Lower lobe of right lung (tissue), 2 donors: Measurements from ENCODE around the gene DYSF. TPM values are rescaled to one million over a fixed set of nuclear protein-coding genes. Genes with fewer than 3 reads are reported as not detected.

Source experiments
- ATAC-seq, 2 donors: fragments of 200-7000 bp; cut with Tn5 transposase; one replicate each; pipeline ENCODE4 v1.9.1; 2020 to 2022; ENCODE audit warnings: mild to moderate bottlenecking in 2 of 2, moderate library complexity in 2 of 2
- DNase-seq: peaks from one replicate; pipeline ENCODE4 v3.0.0-alpha.2; 2020
- H3K27ac ChIP-seq: fragments of 200-600 bp; one replicate; pipeline ENCODE4 v1.8.0; 2022
- H3K27me3 ChIP-seq: fragments of 200-600 bp; one replicate; pipeline ENCODE4 v1.8.0; 2022; ENCODE audit warnings: low read depth
- H3K36me3 ChIP-seq: fragments of 200-600 bp; one replicate; pipeline ENCODE4 v1.8.0; 2022; ENCODE audit warnings: mild to moderate bottlenecking
- H3K4me1 ChIP-seq: fragments of 200-600 bp; one replicate; pipeline ENCODE4 v1.8.0; 2022
- H3K4me3 ChIP-seq: fragments of 200-600 bp; one replicate; pipeline ENCODE4 v1.8.0; 2022; ENCODE audit warnings: mild to moderate bottlenecking
- H3K9me3 ChIP-seq: fragments of 200-600 bp; one replicate; pipeline ENCODE4 v1.8.0; 2022
- intact Hi-C: fragments of 100-400 bp; cut with DNase I; formaldehyde crosslinking; loops from one replicate; pipeline ENCODE4 v1.11.0; 2022
- total RNA-seq: library from RNA; stranded (reverse); fragmentation: NEBNext Ultra II Directional; extraction: Animal tissue kit (Norgen Biotek cat#: 25700); gene quantifications from one replicate; pipeline ENCODE4 v1.2.1, GENCODE V29; 2021
- TF ChIP-seq, protein P1 (sequence below): fragments of 200-600 bp; IDR thresholded peaks from one replicate; pipeline ENCODE4 v1.8.0; 2022; ENCODE audit warnings: antibody characterized with exemption, mild to moderate bottlenecking
- donor health status: DM: no; HTN: yes; CAD: no; lungs with severe emphysema.

DYSF gene
- total RNA-seq, 1 donor from 2014 or later: 41.2 TPM

DNA sequence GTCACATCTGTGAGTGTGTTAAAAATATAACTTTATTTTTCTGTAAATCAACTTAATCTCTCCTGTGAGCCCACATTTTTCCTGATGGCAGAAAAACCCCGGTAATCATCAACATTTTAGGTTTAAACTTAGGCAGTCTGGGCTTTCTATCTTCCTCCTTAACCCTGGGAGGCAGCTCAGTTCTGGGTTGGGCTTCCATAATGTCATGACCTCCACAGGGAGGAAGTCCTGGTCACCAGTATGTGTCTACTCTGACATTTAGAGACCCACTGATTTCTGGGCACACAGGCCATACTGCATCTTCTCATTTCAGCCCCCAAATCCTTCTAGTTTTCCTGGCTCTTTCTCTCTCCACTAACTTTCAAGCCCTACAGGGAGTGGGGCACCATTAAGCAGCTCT, 181.2 kb downstream of the DYSF start:
- no peak overlapping the region for H3K27ac ChIP-seq
- H3K36me3 ChIP-seq: no peaks in the 10 kb centered on the region
- intact Hi-C loops: no loop called here

DNA sequence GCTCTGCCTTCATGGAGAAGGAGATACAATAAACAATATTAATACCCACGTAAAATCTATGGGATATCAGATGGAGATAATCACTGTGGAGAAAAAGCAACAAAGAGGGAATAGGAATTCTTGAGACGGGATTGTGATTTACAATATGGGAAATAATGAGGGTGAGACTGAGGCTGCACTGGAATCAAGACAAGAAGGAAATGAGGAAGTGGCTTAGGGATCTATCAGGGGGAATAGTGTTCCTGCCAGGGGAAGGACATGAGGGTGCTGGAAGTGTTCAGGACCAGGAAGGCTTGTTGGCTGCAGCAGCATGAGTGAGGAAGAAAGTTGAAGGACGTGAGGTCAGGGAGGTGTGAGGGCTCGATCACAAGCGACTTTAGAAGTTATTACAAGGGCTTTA, 182.4 kb downstream of the DYSF start:
- peaks cover 11% of the 10 kb centered on the region for H3K4me1 ChIP-seq
- intact Hi-C loops: no loop called here
- H3K27ac ChIP-seq: no peak overlapping the region
- ATAC-seq (no peak), DNase-seq (no peak)
- no peaks in the 10 kb centered on the region for H3K27me3 ChIP-seq
- H3K9me3 ChIP-seq: no peaks in the 10 kb centered on the region
- no peaks in the 10 kb centered on the region for H3K36me3 ChIP-seq
- H3K4me3 ChIP-seq: no peak overlapping the region
- TF ChIP-seq, protein P1, sequence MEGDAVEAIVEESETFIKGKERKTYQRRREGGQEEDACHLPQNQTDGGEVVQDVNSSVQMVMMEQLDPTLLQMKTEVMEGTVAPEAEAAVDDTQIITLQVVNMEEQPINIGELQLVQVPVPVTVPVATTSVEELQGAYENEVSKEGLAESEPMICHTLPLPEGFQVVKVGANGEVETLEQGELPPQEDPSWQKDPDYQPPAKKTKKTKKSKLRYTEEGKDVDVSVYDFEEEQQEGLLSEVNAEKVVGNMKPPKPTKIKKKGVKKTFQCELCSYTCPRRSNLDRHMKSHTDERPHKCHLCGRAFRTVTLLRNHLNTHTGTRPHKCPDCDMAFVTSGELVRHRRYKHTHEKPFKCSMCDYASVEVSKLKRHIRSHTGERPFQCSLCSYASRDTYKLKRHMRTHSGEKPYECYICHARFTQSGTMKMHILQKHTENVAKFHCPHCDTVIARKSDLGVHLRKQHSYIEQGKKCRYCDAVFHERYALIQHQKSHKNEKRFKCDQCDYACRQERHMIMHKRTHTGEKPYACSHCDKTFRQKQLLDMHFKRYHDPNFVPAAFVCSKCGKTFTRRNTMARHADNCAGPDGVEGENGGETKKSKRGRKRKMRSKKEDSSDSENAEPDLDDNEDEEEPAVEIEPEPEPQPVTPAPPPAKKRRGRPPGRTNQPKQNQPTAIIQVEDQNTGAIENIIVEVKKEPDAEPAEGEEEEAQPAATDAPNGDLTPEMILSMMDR: no peak

More for the DNA sequence above, 181.2 kb downstream of the DYSF start:
- Histone ChIP-seq H3K4me3 (no peak overlapping the region), H3K4me1 (peaks cover 20% of the 10 kb centered on the region), H3K9me3 (no peaks in the 10 kb centered on the region), H3K27me3 (no peaks in the 10 kb centered on the region)
- TF ChIP-seq, protein P1: no peak
- DNase-seq (no peak), ATAC-seq (no peak)

- H3K27ac ChIP-seq: no peak overlapping the region
- H3K36me3 ChIP-seq: no peaks in the 10 kb centered on the region
- ATAC-seq (peak in 1 of 2 donors; percentile 42), DNase-seq (no peak)
- H3K4me3 ChIP-seq: no peak overlapping the region
- H3K9me3 ChIP-seq: no peaks in the 10 kb centered on the region
- H3K27me3 ChIP-seq: no peaks in the 10 kb centered on the region
- H3K4me1 ChIP-seq: no peaks in the 10 kb centered on the region
- TF ChIP-seq, protein P1: no peak
- intact Hi-C loops: no loop called here
Observed at GRCh38 chr2:71637168-71637567, 183.8 kb downstream of the DYSF start.

DNA sequence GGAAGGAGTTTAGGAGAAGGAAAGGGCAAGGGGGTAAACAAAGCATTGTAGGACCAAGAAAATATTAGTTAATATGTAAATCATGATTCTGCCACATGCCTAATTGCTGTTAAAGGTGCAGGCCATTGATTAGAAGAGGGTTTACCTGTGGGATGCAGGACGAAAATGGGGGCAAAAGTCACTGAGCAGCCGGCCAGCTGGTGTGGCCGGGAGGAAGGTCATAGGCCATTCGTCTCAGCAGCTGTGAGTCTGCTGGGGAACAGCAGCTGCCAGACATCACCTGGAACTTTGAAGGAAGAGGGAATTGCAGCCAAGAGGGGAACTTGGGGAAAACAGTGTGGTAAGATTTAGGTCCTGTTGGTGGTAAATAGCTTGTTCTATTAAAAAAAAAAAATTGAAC, 184.4 kb downstream of the DYSF start:
- ATAC-seq: no peak
- no peak overlapping the region for H3K4me3 ChIP-seq
- no peaks in the 10 kb centered on the region for H3K9me3 ChIP-seq
- H3K4me1 ChIP-seq: no peaks in the 10 kb centered on the region
- intact Hi-C loops: no loop called here
- H3K27ac ChIP-seq: no peak overlapping the region
- TF ChIP-seq, protein P1: no peak
- DNase-seq: no peak
- no peaks in the 10 kb centered on the region for H3K36me3 ChIP-seq
- no peaks in the 10 kb centered on the region for H3K27me3 ChIP-seq

DNA sequence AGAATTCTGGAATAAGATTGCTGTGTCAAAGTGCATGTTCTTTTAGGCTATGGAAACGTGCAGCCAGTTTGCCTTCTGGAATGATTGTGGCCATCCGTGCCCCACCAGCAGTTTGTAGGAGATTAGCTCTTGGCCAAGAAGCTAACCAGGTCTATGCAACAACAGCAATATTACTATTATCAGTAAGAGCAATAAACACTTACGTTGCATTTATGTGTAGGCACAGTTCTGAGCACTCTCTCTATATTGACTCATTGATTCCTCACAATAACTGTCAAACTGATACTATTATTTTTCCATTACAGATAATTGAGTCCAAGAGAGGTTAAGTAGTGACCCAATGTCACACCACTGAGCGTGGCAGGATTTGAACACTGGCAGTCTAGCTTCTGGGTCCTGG, 186.4 kb downstream of the DYSF start:
- DNase-seq (no peak), ATAC-seq (no peak)
- H3K9me3 ChIP-seq: no peaks in the 10 kb centered on the region
- no peaks in the 10 kb centered on the region for H3K36me3 ChIP-seq
- no peaks in the 10 kb centered on the region for H3K4me1 ChIP-seq
- intact Hi-C loops: no loop called here
- no peak overlapping the region for H3K4me3 ChIP-seq
- H3K27ac ChIP-seq: no peak overlapping the region
- TF ChIP-seq, protein P1: no peak
- H3K27me3 ChIP-seq: no peaks in the 10 kb centered on the region

- ATAC-seq: no peak
- Histone ChIP-seq H3K9me3 (no peaks in the 10 kb centered on the region), H3K36me3 (no peaks in the 10 kb centered on the region), H3K27me3 (no peaks in the 10 kb centered on the region), H3K27ac (no peak overlapping the region), H3K4me3 (no peak overlapping the region), H3K4me1 (no peaks in the 10 kb centered on the region)
- no peak for DNase-seq
- TF ChIP-seq, protein P1: no peak
- intact Hi-C loops: no loop called here
Observed at GRCh38 chr2:71640489-71640888, 187.1 kb downstream of the DYSF start.
